GM18499 (cell line): Measurements from ENCODE around the gene ATP5PB.
A peak's percentile ranks its signal among the peaks of the same experiment; 100 is the strongest.

Source experiments
- ATAC-seq: cut with Tn5 transposase; IDR thresholded peaks from one replicate; pipeline ENCODE4 v1.9.1; 2021; ENCODE audit warnings: moderate number of reproducible peaks; ENCODE audit not compliant: insufficient read depth, unreplicated experiment

Gene ATP5PB

DNA sequence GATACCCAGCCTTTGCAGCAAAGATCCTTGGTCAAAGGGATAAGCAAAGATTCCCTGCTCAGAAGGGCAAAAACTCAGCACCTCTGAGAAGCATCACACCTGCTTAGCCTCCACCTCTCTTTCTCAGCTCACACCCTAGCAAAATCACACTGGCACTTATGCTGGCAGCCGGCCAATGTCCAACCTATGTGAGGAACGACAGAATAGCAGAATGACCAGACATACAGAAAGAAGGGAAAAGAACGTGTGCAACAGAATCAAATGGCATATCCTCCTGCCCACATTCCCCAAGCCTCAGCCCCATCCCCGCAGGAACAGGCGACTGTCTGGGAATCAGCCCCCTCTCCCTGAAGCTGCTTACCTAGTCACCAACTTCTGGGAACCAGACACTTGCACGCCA, 54.8 kb downstream of the ATP5PB start:
- no peak for ATAC-seq

DNA sequence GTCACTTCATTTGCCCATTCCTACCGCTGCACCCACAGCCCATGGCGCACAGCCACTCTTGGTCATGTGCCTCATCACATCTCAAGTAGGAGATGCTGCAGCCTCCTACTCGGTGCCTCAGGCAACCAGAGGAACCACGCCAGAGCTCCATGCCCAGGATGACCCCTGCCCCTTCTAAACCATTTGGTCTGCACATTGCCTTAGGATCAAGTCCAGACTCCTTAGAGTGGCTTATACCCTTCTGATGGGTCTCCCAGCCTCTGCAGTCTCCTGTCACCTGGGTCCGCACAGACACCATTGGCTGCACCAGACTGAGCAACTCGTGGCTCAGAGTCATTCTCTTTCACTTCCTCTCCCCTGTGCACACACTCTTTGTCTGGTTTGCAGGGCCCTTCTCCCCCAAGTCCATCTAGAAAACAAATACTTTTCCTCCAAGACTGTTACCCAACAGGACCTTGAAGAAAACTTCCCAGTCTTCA, 56.4 kb downstream of the ATP5PB start:
- ATAC-seq, result peak; percentile 40

DNA sequence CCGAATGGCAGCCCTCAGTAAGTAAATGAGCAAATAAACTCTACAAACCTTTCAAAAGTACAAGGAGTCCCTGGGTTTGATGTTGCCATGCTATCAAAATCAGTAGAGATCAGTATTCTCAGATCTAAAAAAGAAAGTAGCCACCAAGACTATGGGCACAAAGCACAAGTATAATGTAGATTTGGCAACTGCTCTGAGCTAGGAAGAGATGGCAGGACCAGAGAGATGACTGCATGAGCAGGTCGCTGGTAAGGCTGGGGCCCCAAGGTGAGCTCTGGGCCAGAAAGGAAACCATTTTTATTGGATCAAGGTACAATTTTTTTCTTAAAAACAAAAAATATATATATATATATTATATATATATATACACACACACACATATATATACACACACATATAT, 57.3 kb downstream of the ATP5PB start:
- ATAC-seq, result no peak

DNA sequence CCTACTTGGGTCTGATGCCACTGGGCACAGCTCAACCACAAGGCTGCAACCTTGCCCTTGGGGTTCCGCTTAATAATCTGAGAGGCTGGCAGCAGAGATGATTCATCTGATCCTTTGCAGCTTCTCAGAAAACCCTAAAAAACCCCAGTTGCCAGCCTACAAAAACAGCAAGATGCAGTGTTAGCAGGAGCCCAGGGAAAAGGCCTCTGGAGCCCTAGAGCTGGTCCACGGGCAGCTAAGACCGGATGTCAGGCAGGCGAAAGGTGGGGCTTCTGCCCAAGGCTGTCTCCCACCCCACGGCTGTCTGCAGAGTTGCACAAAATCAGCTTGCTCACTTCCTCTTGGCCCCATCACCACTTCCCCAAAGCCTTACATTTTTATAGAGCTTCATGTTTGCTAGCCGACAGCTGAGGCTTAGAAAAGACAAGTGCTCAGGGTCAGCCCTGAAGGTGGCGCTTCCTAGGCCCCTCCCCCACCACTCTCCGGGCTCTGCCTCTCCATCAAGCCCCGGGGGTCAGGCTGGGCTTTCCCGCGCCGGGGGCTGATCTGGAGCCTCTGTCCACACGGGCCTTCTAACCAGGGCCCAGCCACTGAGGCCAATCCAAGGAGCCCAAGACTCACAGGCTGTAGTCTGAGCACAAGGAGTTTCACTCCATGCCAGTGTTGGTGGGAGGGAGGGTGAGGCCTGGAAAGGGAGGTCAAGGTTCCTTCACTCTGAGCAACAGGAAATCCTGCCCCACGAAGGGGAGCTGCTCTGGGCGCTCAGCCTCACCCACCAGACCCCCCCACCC, 58.3 kb downstream of the ATP5PB start:
- ATAC-seq, result no peak

DNA sequence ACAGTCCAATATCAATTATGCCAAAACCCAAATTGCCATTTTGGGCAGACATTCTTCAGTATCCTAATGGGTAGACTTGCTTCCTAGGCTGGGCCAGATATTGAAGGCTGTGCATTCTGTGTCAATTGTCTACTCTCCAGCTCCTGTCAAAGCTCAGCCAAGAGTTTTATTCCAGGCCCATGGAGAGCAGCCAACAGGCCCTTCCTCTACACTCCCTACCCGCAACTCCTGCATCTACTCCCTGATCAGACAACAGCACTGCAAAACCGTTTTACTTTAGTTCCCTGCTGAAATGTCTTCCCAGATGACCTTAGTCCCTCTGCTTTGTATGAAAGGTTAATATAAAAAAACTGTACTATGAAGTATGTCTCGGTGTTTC, 60.7 kb downstream of the ATP5PB start:
- no peak for ATAC-seq

DNA sequence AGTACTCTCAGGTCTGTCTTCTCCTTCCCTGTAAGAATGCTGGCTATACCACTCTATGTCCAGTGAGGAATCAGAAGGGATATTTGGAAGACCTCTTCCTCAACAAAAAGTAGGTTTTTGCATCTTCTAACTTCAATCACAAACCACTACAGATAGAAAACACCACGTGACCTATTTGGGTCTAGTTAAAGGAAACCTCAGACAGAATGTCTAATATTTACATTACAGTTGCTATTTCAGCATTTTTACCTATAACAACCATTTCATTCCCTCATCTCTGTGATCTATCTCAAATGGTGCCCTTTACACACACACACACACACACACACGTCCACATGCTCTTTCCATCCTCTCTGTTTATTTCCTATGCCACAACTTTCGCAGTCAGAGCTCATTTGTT, 62.1 kb downstream of the ATP5PB start:
- no peak for ATAC-seq
